ENCODE data around the gene CHI3L1. TPM values are rescaled to one million over a fixed set of nuclear protein-coding genes. Genes with fewer than 3 reads are reported as not detected.

The CHI3L1 gene
- total RNA-seq, 2 experiments from 2014 or later: not detected

GRCh38 chr1:203140743-203141520 is 45.6 kb downstream of the CHI3L1 start:
- no peak for DNase-seq (ENCODE audit: low spot score)
- Histone ChIP-seq H3K9me3 (ENCODE audit: low read length) (no peaks in the 10 kb centered on the region), H3K27ac (ENCODE audit: low read depth, low read length, poor library complexity, severe bottlenecking) (no peak overlapping the region), H3K4me3 (ENCODE audit: low read depth, low read length, poor library complexity, severe bottlenecking) (no peak overlapping the region), H3K4me1 (ENCODE audit: insufficient read depth, low read length, poor library complexity, severe bottlenecking) (no peaks in the 10 kb centered on the region), H3K4me2 (ENCODE audit: low read length) (no peak overlapping the region), H3K9me2 (ENCODE audit: insufficient read depth, low read length) (no peaks in the 10 kb centered on the region), H3K79me2 (ENCODE audit: insufficient read depth, low read depth, low read length) (no peaks in the 10 kb centered on the region), H4K20me1 (ENCODE audit: insufficient read depth, low read length) (no peaks in the 10 kb centered on the region), H3K36me3 (ENCODE audit: insufficient read depth, low read length) (no peaks in the 10 kb centered on the region), H2AFZ (ENCODE audit: low read length) (no peak overlapping the region)
- ChIA-PET POLR2A (interaction anchor here (1.0 kb wide), 1 partner anchor 9 kb away, joined by 3 read pairs; no protein-coding TSS in a partner anchor), CTCF (ENCODE audit: unreplicated experiment) (no interaction called here)
- no peak for TF ChIP-seq CTCF (conservative IDR thresholded peaks at IDR 0.05; ENCODE audit: low read length)
- TF ChIP-seq EZH2phosphoT487 (IDR thresholded peaks at IDR 0.05; ENCODE audit: borderline replicate concordance, low read depth, low read length): no peak
- no TSS peak for BruUV-seq (replicated peaks)
- intact Hi-C loops (cut with micrococcal nuclease; ENCODE audit: unreplicated experiment): no loop called here

- ChIA-PET CTCF (ENCODE audit: unreplicated experiment) (no interaction called here), POLR2A (no interaction called here)
- Histone ChIP-seq H3K4me2 (ENCODE audit: low read length) (no peak overlapping the region), H4K20me1 (ENCODE audit: insufficient read depth, low read length) (no peaks in the 10 kb centered on the region), H3K4me3 (ENCODE audit: low read depth, low read length, poor library complexity, severe bottlenecking) (no peak overlapping the region), H3K4me1 (ENCODE audit: insufficient read depth, low read length, poor library complexity, severe bottlenecking) (no peaks in the 10 kb centered on the region), H3K79me2 (ENCODE audit: insufficient read depth, low read depth, low read length) (no peaks in the 10 kb centered on the region), H2AFZ (ENCODE audit: low read length) (no peak overlapping the region), H3K27ac (ENCODE audit: low read depth, low read length, poor library complexity, severe bottlenecking) (no peak overlapping the region), H3K36me3 (ENCODE audit: insufficient read depth, low read length) (no peaks in the 10 kb centered on the region), H3K9me3 (ENCODE audit: low read length) (no peaks in the 10 kb centered on the region), H3K9me2 (ENCODE audit: insufficient read depth, low read length) (no peaks in the 10 kb centered on the region)
- BruUV-seq (replicated peaks): no TSS peak
- TF ChIP-seq CTCF (conservative IDR thresholded peaks at IDR 0.05; ENCODE audit: low read length): no peak
- no peak for TF ChIP-seq EZH2phosphoT487 (IDR thresholded peaks at IDR 0.05; ENCODE audit: borderline replicate concordance, low read depth, low read length)
- DNase-seq (ENCODE audit: low spot score): no peak
- intact Hi-C loops (cut with micrococcal nuclease; ENCODE audit: unreplicated experiment): no loop called here
These were observed 46.5 kb downstream of the CHI3L1 start for GRCh38 chr1:203139976-203140475.

- Histone ChIP-seq H3K36me3 (ENCODE audit: insufficient read depth, low read length) (no peaks in the 10 kb centered on the region), H3K4me2 (ENCODE audit: low read length) (no peak overlapping the region), H3K4me1 (ENCODE audit: insufficient read depth, low read length, poor library complexity, severe bottlenecking) (no peaks in the 10 kb centered on the region), H3K79me2 (ENCODE audit: insufficient read depth, low read depth, low read length) (no peaks in the 10 kb centered on the region), H3K9me2 (ENCODE audit: insufficient read depth, low read length) (no peaks in the 10 kb centered on the region), H4K20me1 (ENCODE audit: insufficient read depth, low read length) (no peaks in the 10 kb centered on the region), H3K4me3 (ENCODE audit: low read depth, low read length, poor library complexity, severe bottlenecking) (no peak overlapping the region), H3K27ac (ENCODE audit: low read depth, low read length, poor library complexity, severe bottlenecking) (no peak overlapping the region), H2AFZ (ENCODE audit: low read length) (no peak overlapping the region), H3K9me3 (ENCODE audit: low read length) (no peaks in the 10 kb centered on the region)
- no peak for TF ChIP-seq CTCF (conservative IDR thresholded peaks at IDR 0.05; ENCODE audit: low read length)
- no peak for TF ChIP-seq EZH2phosphoT487 (IDR thresholded peaks at IDR 0.05; ENCODE audit: borderline replicate concordance, low read depth, low read length)
- CTCF ChIA-PET (ENCODE audit: unreplicated experiment): no interaction called here
- no TSS peak for BruUV-seq (replicated peaks)
- DNase-seq (ENCODE audit: low spot score): no peak
- POLR2A ChIA-PET: interaction anchor here (0.8 kb wide), 1 partner anchor 881 kb away, joined by 3 read pairs; no protein-coding TSS in a partner anchor
- intact Hi-C loops (cut with micrococcal nuclease; ENCODE audit: unreplicated experiment): no loop called here
These were observed 48.4 kb downstream of the CHI3L1 start for GRCh38 chr1:203138066-203138465.
